HL-60 (cell line): ENCODE data around the gene MUC6.

Source experiments
- DNase-seq, 2 experiments: peaks; one replicate each; pipeline ENCODE4 v3.0.0-alpha.2; 2010 to 2020; ENCODE audit warnings: low read depth in 1 of 2, low spot score in 1 of 2
- H3K27ac ChIP-seq: fragments of 250-450 bp; sonication (Bioruptor Pico); replicated peaks from 2 replicates; pipeline ENCODE4 v1.5.1; 2020; ENCODE audit warnings: mild to moderate bottlenecking, moderate library complexity
- H3K27me3 ChIP-seq: fragments of 250-450 bp; sonication (Bioruptor Pico); 2 replicates; pipeline ENCODE4 v1.5.1; 2021; ENCODE audit warnings: mild to moderate bottlenecking, moderate library complexity; ENCODE audit not compliant: insufficient read depth, poor library complexity, severe bottlenecking
- H3K4me3 ChIP-seq: replicated peaks from 2 replicates; pipeline ENCODE4 v1.5.1; 2011; ENCODE audit warnings: mild to moderate bottlenecking, control low read depth, low read length; ENCODE audit not compliant: insufficient read depth
- CTCF ChIP-seq: IDR thresholded peaks from one replicate; pipeline ENCODE4 v1.5.1; 2011; ENCODE audit warnings: low read length, control low read depth, inconsistent platforms; ENCODE audit not compliant: insufficient read depth
- GABPA ChIP-seq: IDR thresholded peaks from 2 replicates; pipeline ENCODE4 v1.6.1; 2012; ENCODE audit warnings: low read depth
- POLR2AphosphoS5 ChIP-seq: IDR thresholded peaks from 2 replicates; pipeline ENCODE4 v1.6.1; 2012; ENCODE audit warnings: low read depth
- SPI1 ChIP-seq: IDR thresholded peaks from 2 replicates; pipeline ENCODE4 v1.6.1; 2012; ENCODE audit warnings: low read depth, mild to moderate bottlenecking, borderline replicate concordance
- TF ChIP-seq, protein P1 (sequence below): IDR thresholded peaks from 2 replicates; pipeline ENCODE4 v1.6.1; 2012; ENCODE audit warnings: low read depth; ENCODE audit not compliant: insufficient replicate concordance

Gene MUC6

DNA sequence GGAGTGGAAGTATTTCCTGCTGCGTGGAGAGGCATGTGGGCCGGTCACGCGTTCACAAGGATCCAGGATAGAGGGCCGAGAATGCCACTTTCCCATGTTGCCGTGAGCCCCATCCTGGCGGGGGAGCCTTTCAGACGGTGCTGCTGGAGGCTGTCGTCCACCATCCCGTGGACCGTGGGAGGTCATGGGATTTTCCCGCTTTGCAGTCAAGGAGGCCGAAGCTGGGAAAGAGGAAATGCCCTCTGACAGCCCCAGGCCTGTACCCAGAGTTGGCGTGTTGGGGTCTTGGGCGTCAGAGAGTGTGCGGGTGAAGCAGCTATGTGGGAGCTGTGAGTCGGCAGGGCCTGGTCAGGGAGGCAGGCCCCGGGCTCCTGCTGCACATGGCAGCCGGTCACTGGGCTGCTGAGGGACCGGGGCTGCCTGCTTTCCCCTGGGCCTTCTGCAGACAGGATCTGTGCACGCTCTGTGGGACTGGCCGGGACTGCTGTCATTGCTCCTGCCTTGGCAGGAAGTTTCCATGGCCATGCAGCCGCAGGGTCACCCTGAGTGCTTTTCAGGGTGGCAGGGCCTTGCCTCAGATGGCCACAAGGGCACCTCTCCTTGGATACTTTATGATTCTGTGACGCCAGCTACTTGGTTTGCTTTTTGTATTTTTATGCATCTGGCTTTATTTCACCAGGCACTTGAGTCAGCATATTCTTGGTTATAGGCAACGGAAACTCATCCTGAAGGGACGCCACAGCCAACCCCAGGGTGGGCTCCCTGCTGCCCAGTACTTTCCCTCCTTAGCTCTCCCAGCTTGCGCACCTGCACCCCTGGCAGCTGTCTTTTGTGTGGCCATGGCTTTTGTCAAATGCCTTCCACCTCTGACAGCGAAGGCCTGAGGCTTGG, 58.4 kb downstream of the MUC6 start:
- no peak overlapping the region for H3K4me3 ChIP-seq
- no peaks in the 10 kb centered on the region for H3K27me3 ChIP-seq
- no peak for DNase-seq
- no peak for TF ChIP-seq SPI1
- TF ChIP-seq CTCF, result no peak
- TF ChIP-seq POLR2AphosphoS5, result no peak
- TF ChIP-seq, protein P1, sequence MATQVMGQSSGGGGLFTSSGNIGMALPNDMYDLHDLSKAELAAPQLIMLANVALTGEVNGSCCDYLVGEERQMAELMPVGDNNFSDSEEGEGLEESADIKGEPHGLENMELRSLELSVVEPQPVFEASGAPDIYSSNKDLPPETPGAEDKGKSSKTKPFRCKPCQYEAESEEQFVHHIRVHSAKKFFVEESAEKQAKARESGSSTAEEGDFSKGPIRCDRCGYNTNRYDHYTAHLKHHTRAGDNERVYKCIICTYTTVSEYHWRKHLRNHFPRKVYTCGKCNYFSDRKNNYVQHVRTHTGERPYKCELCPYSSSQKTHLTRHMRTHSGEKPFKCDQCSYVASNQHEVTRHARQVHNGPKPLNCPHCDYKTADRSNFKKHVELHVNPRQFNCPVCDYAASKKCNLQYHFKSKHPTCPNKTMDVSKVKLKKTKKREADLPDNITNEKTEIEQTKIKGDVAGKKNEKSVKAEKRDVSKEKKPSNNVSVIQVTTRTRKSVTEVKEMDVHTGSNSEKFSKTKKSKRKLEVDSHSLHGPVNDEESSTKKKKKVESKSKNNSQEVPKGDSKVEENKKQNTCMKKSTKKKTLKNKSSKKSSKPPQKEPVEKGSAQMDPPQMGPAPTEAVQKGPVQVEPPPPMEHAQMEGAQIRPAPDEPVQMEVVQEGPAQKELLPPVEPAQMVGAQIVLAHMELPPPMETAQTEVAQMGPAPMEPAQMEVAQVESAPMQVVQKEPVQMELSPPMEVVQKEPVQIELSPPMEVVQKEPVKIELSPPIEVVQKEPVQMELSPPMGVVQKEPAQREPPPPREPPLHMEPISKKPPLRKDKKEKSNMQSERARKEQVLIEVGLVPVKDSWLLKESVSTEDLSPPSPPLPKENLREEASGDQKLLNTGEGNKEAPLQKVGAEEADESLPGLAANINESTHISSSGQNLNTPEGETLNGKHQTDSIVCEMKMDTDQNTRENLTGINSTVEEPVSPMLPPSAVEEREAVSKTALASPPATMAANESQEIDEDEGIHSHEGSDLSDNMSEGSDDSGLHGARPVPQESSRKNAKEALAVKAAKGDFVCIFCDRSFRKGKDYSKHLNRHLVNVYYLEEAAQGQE, result no peak
- no peak for TF ChIP-seq GABPA
- H3K27ac ChIP-seq, result no peak overlapping the region

DNA sequence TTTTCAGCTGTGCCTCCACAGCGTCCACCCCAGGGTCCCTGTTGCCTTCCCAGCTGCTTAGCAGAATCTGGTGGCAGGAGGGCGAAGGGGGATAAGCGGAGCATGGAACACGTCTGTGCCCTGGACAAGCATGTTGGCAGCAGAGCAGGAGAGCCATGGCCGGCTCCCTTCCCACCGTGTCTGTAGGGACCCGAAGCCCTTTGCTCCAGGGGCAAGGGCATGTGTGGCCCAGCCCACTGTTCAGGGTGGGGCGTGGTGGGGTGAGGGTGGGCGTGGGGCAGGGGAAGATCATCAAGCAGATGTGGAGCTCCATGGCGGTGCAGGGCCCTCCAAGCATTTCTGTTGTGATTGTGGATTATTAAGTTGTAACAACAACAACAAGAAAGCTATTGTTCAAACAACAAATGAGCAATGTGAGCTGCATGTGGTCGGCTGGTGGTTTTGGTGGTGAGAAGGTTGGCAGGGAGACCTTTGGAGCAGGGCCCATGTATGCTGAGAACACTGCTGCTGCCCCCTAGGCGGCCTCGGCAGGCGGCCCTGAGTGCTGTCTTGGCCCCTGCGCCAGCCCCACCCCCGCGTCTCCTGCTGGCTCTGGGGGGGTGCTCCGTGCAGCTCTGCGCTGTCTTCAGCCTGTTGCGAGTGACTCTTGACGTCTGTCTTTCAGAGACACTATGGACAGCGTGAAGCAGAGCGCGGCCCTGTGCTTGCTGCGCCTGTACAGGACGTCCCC, 59.9 kb downstream of the MUC6 start:
- peak in 1 of 2 experiments; percentile 28 for DNase-seq
- H3K27me3 ChIP-seq, result no peaks in the 10 kb centered on the region
- H3K4me3 ChIP-seq, result no peak overlapping the region
- TF ChIP-seq GABPA (no peak), SPI1 (no peak), POLR2AphosphoS5 (no peak), CTCF (no peak)
- TF ChIP-seq, protein P1, result no peak
- H3K27ac ChIP-seq, result no peak overlapping the region

- no peak overlapping the region for H3K27ac ChIP-seq
- peak in 1 of 2 experiments; percentile 55 for DNase-seq
These were observed 60.7 kb downstream of the MUC6 start for GRCh38 chr11:975827-976226.

More at GRCh38 chr11:975827-976226, 60.7 kb downstream of the MUC6 start:
- Histone ChIP-seq H3K27me3 (no peaks in the 10 kb centered on the region), H3K4me3 (no peak overlapping the region)
- TF ChIP-seq SPI1, result no peak
- TF ChIP-seq GABPA, result no peak
- TF ChIP-seq CTCF, result no peak
- TF ChIP-seq POLR2AphosphoS5, result no peak
- TF ChIP-seq, protein P1, result no peak
